ENCODE results near the gene CIDEA. TPM values are rescaled to one million over a fixed set of nuclear protein-coding genes. Genes with fewer than 3 reads are reported as not detected.

Gene CIDEA
- total RNA-seq, 1 experiment from 2014 or later = 0.50 TPM

DNA sequence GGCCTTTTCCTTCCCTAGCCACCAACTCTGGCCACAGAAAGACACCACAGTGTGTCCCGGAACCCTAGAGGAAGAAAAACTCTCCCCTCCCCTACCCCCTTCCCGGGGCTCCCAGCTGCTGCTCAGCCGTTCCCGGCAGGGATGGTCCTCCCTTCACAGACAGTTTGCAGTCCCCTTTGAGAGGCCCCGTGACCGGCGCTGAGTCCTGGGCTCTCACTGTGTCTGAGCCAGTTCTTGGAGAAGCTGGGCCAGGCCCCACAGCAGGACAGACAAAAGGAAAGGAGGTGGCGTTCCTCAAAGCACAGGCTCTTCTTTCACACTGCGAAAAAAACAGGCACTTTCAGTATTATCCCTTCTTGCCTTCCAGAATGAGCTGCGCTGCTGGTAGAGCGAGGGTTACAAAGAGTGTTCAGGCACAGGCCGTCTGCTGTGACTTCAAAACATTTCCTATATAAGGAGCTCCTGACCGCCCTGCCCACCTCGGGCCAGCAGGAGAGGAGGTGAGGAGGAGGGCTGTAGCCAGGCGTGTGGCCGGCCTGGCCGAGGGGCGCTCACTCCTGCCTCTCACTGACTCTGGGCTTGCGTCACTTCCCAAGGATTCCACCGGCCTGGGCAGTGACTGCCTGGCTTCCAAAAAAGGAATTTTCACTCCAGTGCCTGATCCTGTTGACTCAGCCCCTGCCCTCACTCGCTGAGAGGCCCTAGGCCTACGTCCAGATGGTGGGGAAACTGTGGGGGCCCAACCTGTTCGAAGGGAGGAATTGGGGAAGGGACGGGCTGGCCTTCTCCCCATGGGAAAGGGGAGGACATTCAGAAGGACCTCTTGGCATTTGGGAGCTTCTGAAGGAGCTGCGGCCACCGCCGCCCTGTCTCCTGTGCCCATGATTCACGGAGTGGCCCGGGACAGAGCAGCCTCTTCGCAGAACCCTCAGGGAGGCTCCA, 24.9 kb downstream of the CIDEA start:
- ChIA-PET CTCF (interaction anchor here (0.7 to 3.3 kb wide), 17 partner anchors 7 to 240 kb away, joined by 3 to 56 read pairs (median 6); partner anchors contain the start of gene AFG3L2), POLR2A (interaction anchor here (0.8 to 2.1 kb wide), 5 partner anchors 8 to 98 kb away, joined by 3 to 10 read pairs (median 5); partner anchors contain the start of genes AFG3L2 and CIDEA)
- no peak overlapping the region for H3K4me3 Mint-ChIP-seq
- H3K27me3 Mint-ChIP-seq (ENCODE audit: low read depth) = no peaks in the 10 kb centered on the region; the same call in 1 of the 2 replicates
- DNase-seq (ENCODE audit: low spot score) = peak; percentile 71
- no peaks in the 10 kb centered on the region for H3K36me3 Mint-ChIP-seq
- peak overlapping the region; percentile 36 for H3K27ac Mint-ChIP-seq
- H3K9me3 Mint-ChIP-seq = no peaks in the 10 kb centered on the region
- peak; percentile 93 for ATAC-seq
- H3K4me1 Mint-ChIP-seq = peaks cover 25% of the 10 kb centered on the region
- TF ChIP-seq, protein P1, sequence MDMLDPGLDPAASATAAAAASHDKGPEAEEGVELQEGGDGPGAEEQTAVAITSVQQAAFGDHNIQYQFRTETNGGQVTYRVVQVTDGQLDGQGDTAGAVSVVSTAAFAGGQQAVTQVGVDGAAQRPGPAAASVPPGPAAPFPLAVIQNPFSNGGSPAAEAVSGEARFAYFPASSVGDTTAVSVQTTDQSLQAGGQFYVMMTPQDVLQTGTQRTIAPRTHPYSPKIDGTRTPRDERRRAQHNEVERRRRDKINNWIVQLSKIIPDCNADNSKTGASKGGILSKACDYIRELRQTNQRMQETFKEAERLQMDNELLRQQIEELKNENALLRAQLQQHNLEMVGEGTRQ (CRISPR knock-in tag; IDR thresholded peaks at IDR 0.05) = no peak
- TF ChIP-seq, protein P2, sequence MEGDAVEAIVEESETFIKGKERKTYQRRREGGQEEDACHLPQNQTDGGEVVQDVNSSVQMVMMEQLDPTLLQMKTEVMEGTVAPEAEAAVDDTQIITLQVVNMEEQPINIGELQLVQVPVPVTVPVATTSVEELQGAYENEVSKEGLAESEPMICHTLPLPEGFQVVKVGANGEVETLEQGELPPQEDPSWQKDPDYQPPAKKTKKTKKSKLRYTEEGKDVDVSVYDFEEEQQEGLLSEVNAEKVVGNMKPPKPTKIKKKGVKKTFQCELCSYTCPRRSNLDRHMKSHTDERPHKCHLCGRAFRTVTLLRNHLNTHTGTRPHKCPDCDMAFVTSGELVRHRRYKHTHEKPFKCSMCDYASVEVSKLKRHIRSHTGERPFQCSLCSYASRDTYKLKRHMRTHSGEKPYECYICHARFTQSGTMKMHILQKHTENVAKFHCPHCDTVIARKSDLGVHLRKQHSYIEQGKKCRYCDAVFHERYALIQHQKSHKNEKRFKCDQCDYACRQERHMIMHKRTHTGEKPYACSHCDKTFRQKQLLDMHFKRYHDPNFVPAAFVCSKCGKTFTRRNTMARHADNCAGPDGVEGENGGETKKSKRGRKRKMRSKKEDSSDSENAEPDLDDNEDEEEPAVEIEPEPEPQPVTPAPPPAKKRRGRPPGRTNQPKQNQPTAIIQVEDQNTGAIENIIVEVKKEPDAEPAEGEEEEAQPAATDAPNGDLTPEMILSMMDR (IDR thresholded peaks at IDR 0.05) = no peak
- TF ChIP-seq, protein P3, sequence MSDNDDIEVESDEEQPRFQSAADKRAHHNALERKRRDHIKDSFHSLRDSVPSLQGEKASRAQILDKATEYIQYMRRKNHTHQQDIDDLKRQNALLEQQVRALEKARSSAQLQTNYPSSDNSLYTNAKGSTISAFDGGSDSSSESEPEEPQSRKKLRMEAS (CRISPR knock-in tag; IDR thresholded peaks at IDR 0.05) = peak; percentile 55; the same call in 1 of the 2 replicates
- peak; percentile 56; the same call in 1 of the 2 replicates for TF ChIP-seq ZBTB21 (CRISPR knock-in tag; IDR thresholded peaks at IDR 0.05; ENCODE audit: borderline replicate concordance)
- TF ChIP-seq, protein P4, sequence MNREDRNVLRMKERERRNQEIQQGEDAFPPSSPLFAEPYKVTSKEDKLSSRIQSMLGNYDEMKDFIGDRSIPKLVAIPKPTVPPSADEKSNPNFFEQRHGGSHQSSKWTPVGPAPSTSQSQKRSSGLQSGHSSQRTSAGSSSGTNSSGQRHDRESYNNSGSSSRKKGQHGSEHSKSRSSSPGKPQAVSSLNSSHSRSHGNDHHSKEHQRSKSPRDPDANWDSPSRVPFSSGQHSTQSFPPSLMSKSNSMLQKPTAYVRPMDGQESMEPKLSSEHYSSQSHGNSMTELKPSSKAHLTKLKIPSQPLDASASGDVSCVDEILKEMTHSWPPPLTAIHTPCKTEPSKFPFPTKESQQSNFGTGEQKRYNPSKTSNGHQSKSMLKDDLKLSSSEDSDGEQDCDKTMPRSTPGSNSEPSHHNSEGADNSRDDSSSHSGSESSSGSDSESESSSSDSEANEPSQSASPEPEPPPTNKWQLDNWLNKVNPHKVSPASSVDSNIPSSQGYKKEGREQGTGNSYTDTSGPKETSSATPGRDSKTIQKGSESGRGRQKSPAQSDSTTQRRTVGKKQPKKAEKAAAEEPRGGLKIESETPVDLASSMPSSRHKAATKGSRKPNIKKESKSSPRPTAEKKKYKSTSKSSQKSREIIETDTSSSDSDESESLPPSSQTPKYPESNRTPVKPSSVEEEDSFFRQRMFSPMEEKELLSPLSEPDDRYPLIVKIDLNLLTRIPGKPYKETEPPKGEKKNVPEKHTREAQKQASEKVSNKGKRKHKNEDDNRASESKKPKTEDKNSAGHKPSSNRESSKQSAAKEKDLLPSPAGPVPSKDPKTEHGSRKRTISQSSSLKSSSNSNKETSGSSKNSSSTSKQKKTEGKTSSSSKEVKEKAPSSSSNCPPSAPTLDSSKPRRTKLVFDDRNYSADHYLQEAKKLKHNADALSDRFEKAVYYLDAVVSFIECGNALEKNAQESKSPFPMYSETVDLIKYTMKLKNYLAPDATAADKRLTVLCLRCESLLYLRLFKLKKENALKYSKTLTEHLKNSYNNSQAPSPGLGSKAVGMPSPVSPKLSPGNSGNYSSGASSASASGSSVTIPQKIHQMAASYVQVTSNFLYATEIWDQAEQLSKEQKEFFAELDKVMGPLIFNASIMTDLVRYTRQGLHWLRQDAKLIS (CRISPR knock-in tag; IDR thresholded peaks at IDR 0.05; ENCODE audit: borderline replicate concordance) = no peak
- TF ChIP-seq, protein P5, sequence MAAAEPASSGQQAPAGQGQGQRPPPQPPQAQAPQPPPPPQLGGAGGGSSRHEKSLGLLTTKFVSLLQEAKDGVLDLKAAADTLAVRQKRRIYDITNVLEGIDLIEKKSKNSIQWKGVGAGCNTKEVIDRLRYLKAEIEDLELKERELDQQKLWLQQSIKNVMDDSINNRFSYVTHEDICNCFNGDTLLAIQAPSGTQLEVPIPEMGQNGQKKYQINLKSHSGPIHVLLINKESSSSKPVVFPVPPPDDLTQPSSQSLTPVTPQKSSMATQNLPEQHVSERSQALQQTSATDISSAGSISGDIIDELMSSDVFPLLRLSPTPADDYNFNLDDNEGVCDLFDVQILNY (CRISPR knock-in tag; IDR thresholded peaks at IDR 0.05) = 0 out of 2 replicates have a peak, but pooled peaks have one; percentile 43
- TF ChIP-seq JAZF1 (CRISPR knock-in tag; IDR thresholded peaks at IDR 0.05) = no peak
- 0 out of 2 replicates have a peak, but pooled peaks have one; percentile 15 for TF ChIP-seq FOXP1 (CRISPR knock-in tag; IDR thresholded peaks at IDR 0.05; ENCODE audit: borderline replicate concordance)
- TF ChIP-seq, protein P6, sequence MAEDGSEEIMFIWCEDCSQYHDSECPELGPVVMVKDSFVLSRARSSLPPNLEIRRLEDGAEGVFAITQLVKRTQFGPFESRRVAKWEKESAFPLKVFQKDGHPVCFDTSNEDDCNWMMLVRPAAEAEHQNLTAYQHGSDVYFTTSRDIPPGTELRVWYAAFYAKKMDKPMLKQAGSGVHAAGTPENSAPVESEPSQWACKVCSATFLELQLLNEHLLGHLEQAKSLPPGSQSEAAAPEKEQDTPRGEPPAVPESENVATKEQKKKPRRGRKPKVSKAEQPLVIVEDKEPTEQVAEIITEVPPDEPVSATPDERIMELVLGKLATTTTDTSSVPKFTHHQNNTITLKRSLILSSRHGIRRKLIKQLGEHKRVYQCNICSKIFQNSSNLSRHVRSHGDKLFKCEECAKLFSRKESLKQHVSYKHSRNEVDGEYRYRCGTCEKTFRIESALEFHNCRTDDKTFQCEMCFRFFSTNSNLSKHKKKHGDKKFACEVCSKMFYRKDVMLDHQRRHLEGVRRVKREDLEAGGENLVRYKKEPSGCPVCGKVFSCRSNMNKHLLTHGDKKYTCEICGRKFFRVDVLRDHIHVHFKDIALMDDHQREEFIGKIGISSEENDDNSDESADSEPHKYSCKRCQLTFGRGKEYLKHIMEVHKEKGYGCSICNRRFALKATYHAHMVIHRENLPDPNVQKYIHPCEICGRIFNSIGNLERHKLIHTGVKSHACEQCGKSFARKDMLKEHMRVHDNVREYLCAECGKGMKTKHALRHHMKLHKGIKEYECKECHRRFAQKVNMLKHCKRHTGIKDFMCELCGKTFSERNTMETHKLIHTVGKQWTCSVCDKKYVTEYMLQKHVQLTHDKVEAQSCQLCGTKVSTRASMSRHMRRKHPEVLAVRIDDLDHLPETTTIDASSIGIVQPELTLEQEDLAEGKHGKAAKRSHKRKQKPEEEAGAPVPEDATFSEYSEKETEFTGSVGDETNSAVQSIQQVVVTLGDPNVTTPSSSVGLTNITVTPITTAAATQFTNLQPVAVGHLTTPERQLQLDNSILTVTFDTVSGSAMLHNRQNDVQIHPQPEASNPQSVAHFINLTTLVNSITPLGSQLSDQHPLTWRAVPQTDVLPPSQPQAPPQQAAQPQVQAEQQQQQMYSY (CRISPR knock-in tag; IDR thresholded peaks at IDR 0.05) = no peak
- TF ChIP-seq SP1 (CRISPR knock-in tag; conservative IDR thresholded peaks at IDR 0.05) = no peak
- TF ChIP-seq EMX1 (CRISPR knock-in tag; IDR thresholded peaks at IDR 0.05) = no peak
- TF ChIP-seq MLX (CRISPR knock-in tag; IDR thresholded peaks at IDR 0.05) = no peak
- TF ChIP-seq ZNF263 (CRISPR knock-in tag; IDR thresholded peaks at IDR 0.05; ENCODE audit: low read depth) = peak; percentile 73; the same call in 1 of the 2 replicates
- no peak for TF ChIP-seq ZSCAN18 (CRISPR knock-in tag; IDR thresholded peaks at IDR 0.05)
- TF ChIP-seq IRF2 (CRISPR knock-in tag; IDR thresholded peaks at IDR 0.05; ENCODE audit: borderline replicate concordance, low read depth) = no peak
- TF ChIP-seq NR1H2 (CRISPR knock-in tag; IDR thresholded peaks at IDR 0.05) = no peak
- TF ChIP-seq, protein P7, sequence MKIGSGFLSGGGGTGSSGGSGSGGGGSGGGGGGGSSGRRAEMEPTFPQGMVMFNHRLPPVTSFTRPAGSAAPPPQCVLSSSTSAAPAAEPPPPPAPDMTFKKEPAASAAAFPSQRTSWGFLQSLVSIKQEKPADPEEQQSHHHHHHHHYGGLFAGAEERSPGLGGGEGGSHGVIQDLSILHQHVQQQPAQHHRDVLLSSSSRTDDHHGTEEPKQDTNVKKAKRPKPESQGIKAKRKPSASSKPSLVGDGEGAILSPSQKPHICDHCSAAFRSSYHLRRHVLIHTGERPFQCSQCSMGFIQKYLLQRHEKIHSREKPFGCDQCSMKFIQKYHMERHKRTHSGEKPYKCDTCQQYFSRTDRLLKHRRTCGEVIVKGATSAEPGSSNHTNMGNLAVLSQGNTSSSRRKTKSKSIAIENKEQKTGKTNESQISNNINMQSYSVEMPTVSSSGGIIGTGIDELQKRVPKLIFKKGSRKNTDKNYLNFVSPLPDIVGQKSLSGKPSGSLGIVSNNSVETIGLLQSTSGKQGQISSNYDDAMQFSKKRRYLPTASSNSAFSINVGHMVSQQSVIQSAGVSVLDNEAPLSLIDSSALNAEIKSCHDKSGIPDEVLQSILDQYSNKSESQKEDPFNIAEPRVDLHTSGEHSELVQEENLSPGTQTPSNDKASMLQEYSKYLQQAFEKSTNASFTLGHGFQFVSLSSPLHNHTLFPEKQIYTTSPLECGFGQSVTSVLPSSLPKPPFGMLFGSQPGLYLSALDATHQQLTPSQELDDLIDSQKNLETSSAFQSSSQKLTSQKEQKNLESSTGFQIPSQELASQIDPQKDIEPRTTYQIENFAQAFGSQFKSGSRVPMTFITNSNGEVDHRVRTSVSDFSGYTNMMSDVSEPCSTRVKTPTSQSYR (CRISPR knock-in tag; IDR thresholded peaks at IDR 0.05) = no peak
- no peak for TF ChIP-seq NFATC4 (CRISPR knock-in tag; IDR thresholded peaks at IDR 0.05)
